Endothelial cell of umbilical vein (primary cell): ENCODE data around the gene CDH3. TPM values are rescaled to one million over a fixed set of nuclear protein-coding genes. Genes with fewer than 3 reads are reported as not detected.

ENCODE experiments used
- BruUV-seq: library from RNA; stranded (reverse); fragments of 400-500 nt; replicated peaks from 2 replicates; lab custom pipeline; 2021; lab: Mats Ljungman, UMichigan
- CTCF ChIA-PET: fragments of 300-600, 350-600 bp; sonication (Branson Sonifier 250); formaldehyde crosslinking; loops from one replicate; lab custom pipeline; 2021; ENCODE audit warnings: antibody characterized with exemption, inconsistent platforms; lab: Charles Lee
- POLR2A ChIA-PET: fragments of 300-600, 350-600 bp; sonication (Branson Sonifier 250); formaldehyde crosslinking; loops from one replicate; lab custom pipeline; 2021; ENCODE audit warnings: antibody characterized with exemption, inconsistent platforms; lab: Charles Lee
- DNase-seq: peaks from one replicate; pipeline ENCODE4 v3.0.0-alpha.2; 2011; ENCODE audit warnings: low read depth, low spot score
- FAIRE-seq: peaks from 2 replicates; lab custom pipeline; 2011; peaks lifted over from hg19 to GRCh38; lab: Jason Lieb, UNC
- H2AFZ ChIP-seq: 2 replicates; pipeline ENCODE4 v1.6.0; 2012; ENCODE audit warnings: low read depth, low read length, control low read depth, inconsistent platforms
- H3K27ac ChIP-seq: 2 replicates; pipeline ENCODE4 v1.5.1; 2011; ENCODE audit warnings: low read depth, mild to moderate bottlenecking, control low read depth, low read length, moderate library complexity; ENCODE audit not compliant: insufficient read depth
- H3K27me3 ChIP-seq, 2 experiments: 2 replicates each; pipeline versions ENCODE4 v1.6.0 to v1.6.1; 2011; ENCODE audit warnings: low read length in 2 of 2, mixed read lengths in 1 of 2; ENCODE audit not compliant: control insufficient read depth in 2 of 2, insufficient read depth in 2 of 2
- H3K36me3 ChIP-seq, 2 experiments: 2 replicates in 1 of 2; 3 replicates in 1 of 2; pipeline ENCODE4 v1.5.1; 2011; ENCODE audit warnings: low read length in 2 of 2, mild to moderate bottlenecking in 1 of 2, moderate library complexity in 1 of 2; ENCODE audit not compliant: control insufficient read depth in 2 of 2, insufficient read depth in 2 of 2; ENCODE audit errors: extremely low read depth in 1 of 2
- H3K4me1 ChIP-seq: 3 replicates; pipeline ENCODE4 v1.5.1; 2011; ENCODE audit warnings: mild to moderate bottlenecking, low read length; ENCODE audit not compliant: control insufficient read depth, insufficient read depth; ENCODE audit errors: extremely low read depth
- H3K4me2 ChIP-seq: 2 replicates; pipeline ENCODE4 v1.6.1; 2011; ENCODE audit warnings: low read length, control low read depth, mixed read lengths; ENCODE audit not compliant: insufficient read depth
- H3K4me3 ChIP-seq, 3 experiments: fragments of 200-600 bp in 1 of 3; sonication (generic), shearing (Covaris generic) in 1 of 3; replicated peaks in 1 of 3; 2 replicates each; pipeline ENCODE4 v1.5.1; 2011 to 2016; ENCODE audit warnings: control low read depth in 3 of 3, low read length in 3 of 3, mild to moderate bottlenecking in 2 of 3, inconsistent platforms in 1 of 3, low read depth in 1 of 3, moderate library complexity in 1 of 3; ENCODE audit not compliant: insufficient read depth in 1 of 3
- H3K79me2 ChIP-seq: 2 replicates; pipeline ENCODE4 v1.6.0; 2012; ENCODE audit warnings: low read length, inconsistent platforms; ENCODE audit not compliant: control insufficient read depth, insufficient read depth
- H3K9ac ChIP-seq: replicated peaks from 2 replicates; pipeline ENCODE3; 2011; ENCODE audit warnings: low read length, control low read depth; ENCODE audit not compliant: insufficient read depth; ENCODE audit errors: extremely low read depth
- H3K9me1 ChIP-seq: replicated peaks from 3 replicates; pipeline ENCODE4 v1.6.0; 2011; ENCODE audit warnings: mild to moderate bottlenecking, low read length; ENCODE audit not compliant: control insufficient read depth, insufficient read depth; ENCODE audit errors: extremely low read depth
- H3K9me3 ChIP-seq: replicated peaks from 2 replicates; pipeline ENCODE4 v1.5.1; 2012; ENCODE audit warnings: low read length, inconsistent platforms; ENCODE audit not compliant: control insufficient read depth, insufficient read depth
- H4K20me1 ChIP-seq: replicated peaks from 2 replicates; pipeline ENCODE3; 2011; ENCODE audit warnings: mild to moderate bottlenecking, low read length; ENCODE audit not compliant: control insufficient read depth, insufficient read depth; ENCODE audit errors: extremely low read depth
- EZH2 ChIP-seq: IDR thresholded peaks from 2 replicates; pipeline ENCODE4 v1.6.1; 2012; ENCODE audit warnings: borderline replicate concordance, low read depth, mild to moderate bottlenecking, moderate library complexity, low read length, inconsistent platforms; ENCODE audit not compliant: severe bottlenecking
- FOS ChIP-seq: IDR thresholded peaks from 2 replicates; pipeline ENCODE4 v1.6.1; 2011; ENCODE audit warnings: mild to moderate bottlenecking, low read length, moderate library complexity, borderline replicate concordance; ENCODE audit not compliant: insufficient read depth
- GATA2 ChIP-seq: IDR thresholded peaks from 2 replicates; pipeline ENCODE4 v1.7.0; 2011; ENCODE audit warnings: low read depth, mild to moderate bottlenecking, moderate library complexity, mixed read lengths, low read length; ENCODE audit not compliant: insufficient read length, insufficient read depth
- JUN ChIP-seq: IDR thresholded peaks from 2 replicates; pipeline ENCODE4 v1.6.1; 2011; ENCODE audit warnings: borderline replicate concordance, low read depth; ENCODE audit not compliant: insufficient read length, insufficient read depth
- MYC ChIP-seq: IDR thresholded peaks from one replicate; pipeline ENCODE4 v1.6.1; 2011; ENCODE audit warnings: mild to moderate bottlenecking, low read depth, low read length
- POLR2A ChIP-seq: IDR thresholded peaks from 2 replicates; pipeline ENCODE4 v1.6.1; 2012; ENCODE audit warnings: low read depth, mild to moderate bottlenecking, control low read depth, low read length
- POLR2AphosphoS5 ChIP-seq: IDR thresholded peaks from 2 replicates; pipeline ENCODE4 v1.6.1; 2012; ENCODE audit warnings: low read depth, mild to moderate bottlenecking, control low read depth, low read length, moderate library complexity; ENCODE audit not compliant: insufficient read depth
- dilution Hi-C: fragments of 300-500 bp; cut with MboI; formaldehyde crosslinking; loops from one replicate; pipeline ENCODE4 v1.15.0; 2019; ENCODE audit warnings: low sequenced_read_pairs; ENCODE audit not compliant: extremely low pct_ligation_motif_present
- intact Hi-C: fragments of 100-400 bp; cut with micrococcal nuclease; formaldehyde crosslinking; loops from one replicate; pipeline ENCODE4 v1.10.0; 2022
- polyA plus RNA-seq, 4 experiments: library from polyadenylated mRNA; depleted of rRNA in 3 of 4; stranded (reverse) in 3 of 4; unstranded in 1 of 4; fragments of >200 nt; gene quantifications; 2 replicates each; pipeline versions ENCODE4 v1.2.1 to v1.2.3, GENCODE V29; 2011 to 2012; ENCODE audit warnings: missing spikeins in 1 of 4
- total RNA-seq: library from RNA; stranded (reverse); gene quantifications from 2 replicates; pipeline ENCODE4 v1.2.3, GENCODE V29; 2021
- TF ChIP-seq, protein P1 (sequence below): IDR thresholded peaks from 2 replicates; pipeline ENCODE4 v1.6.1; 2011; ENCODE audit not compliant: insufficient read depth, insufficient read length
- TF ChIP-seq, protein P2 (sequence below), 2 donors: IDR thresholded peaks; 1 replicate in 1 of 2; 2 replicates in 1 of 2; pipeline ENCODE4 v1.5.1; 2011; ENCODE audit warnings: low read length in 2 of 2, mild to moderate bottlenecking in 2 of 2, moderate library complexity in 2 of 2, control low read depth in 1 of 2, inconsistent platforms in 1 of 2, low read depth in 1 of 2; ENCODE audit not compliant: insufficient read depth in 1 of 2; ENCODE audit errors: extremely low read depth in 1 of 2

Gene CDH3
- total and polyA plus RNA-seq, 2 donors (not counting 3 experiments of a cell fraction or from before 2014, with no cell fraction given) = 0.03 TPM; not detected in 1

DNA sequence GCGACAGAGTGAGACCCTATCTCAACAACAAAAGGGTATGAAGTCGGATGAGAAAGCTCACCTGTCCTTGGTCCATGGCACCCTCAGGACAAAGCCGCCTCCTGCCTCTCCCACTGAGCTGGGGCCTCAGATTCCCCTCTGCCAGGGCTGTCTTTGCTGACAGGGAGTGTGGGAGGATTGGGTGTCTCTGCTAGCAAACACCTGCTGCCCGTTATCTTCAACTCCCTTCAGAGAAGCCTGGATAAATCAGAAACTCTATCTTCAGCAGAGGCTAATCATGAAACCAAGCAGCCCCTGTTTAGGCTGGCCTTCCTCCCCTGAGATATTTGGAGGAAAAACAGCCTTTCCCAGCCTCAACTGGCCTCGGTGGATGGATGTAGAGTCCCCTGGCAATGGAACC, 55.7 kb downstream of the CDH3 start:
- Histone ChIP-seq H3K4me3 (no peak overlapping the region), H3K9ac (no peak overlapping the region), H4K20me1 (no peaks in the 10 kb centered on the region), H3K36me3 (no peaks in the 10 kb centered on the region), H3K9me1 (no peaks in the 10 kb centered on the region), H3K4me1 (peaks cover 3% of the 10 kb centered on the region), H3K79me2 (no peaks in the 10 kb centered on the region), H3K4me2 (no peak overlapping the region), H3K9me3 (no peaks in the 10 kb centered on the region), H2AFZ (no peak overlapping the region), H3K27me3 (no peaks in the 10 kb centered on the region), H3K27ac (no peak overlapping the region)
- dilution Hi-C loops (no loop called here), intact Hi-C loops (loop anchor here (5.0 kb wide), 1 partner anchor 174 kb away; no protein-coding TSS in a partner anchor)
- FAIRE-seq (no peak), DNase-seq (no peak)
- BruUV-seq = no TSS peak
- TF ChIP-seq MYC (no peak), EZH2 (no peak), POLR2A (no peak), JUN (no peak), GATA2 (no peak), POLR2AphosphoS5 (no peak), FOS (no peak)
- TF ChIP-seq, protein P1, sequence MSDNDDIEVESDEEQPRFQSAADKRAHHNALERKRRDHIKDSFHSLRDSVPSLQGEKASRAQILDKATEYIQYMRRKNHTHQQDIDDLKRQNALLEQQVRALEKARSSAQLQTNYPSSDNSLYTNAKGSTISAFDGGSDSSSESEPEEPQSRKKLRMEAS = no peak
- TF ChIP-seq, protein P2, sequence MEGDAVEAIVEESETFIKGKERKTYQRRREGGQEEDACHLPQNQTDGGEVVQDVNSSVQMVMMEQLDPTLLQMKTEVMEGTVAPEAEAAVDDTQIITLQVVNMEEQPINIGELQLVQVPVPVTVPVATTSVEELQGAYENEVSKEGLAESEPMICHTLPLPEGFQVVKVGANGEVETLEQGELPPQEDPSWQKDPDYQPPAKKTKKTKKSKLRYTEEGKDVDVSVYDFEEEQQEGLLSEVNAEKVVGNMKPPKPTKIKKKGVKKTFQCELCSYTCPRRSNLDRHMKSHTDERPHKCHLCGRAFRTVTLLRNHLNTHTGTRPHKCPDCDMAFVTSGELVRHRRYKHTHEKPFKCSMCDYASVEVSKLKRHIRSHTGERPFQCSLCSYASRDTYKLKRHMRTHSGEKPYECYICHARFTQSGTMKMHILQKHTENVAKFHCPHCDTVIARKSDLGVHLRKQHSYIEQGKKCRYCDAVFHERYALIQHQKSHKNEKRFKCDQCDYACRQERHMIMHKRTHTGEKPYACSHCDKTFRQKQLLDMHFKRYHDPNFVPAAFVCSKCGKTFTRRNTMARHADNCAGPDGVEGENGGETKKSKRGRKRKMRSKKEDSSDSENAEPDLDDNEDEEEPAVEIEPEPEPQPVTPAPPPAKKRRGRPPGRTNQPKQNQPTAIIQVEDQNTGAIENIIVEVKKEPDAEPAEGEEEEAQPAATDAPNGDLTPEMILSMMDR (IDR thresholded peaks at IDR 0.05; ENCODE audit: extremely low read depth in 1 of 2, insufficient read depth in 1 of 2, low read depth in 1 of 2, low read length in 2 of 2) = no peak
- ChIA-PET CTCF (interaction anchor here (0.7 to 1.3 kb wide), 5 partner anchors 9 to 110 kb away, joined by 3 to 4 read pairs (median 3); no protein-coding TSS in a partner anchor), POLR2A (no interaction called here)
